Thymus (tissue), 11 donors: ENCODE measurements around the gene UBN2. TPM values are rescaled to one million over a fixed set of nuclear protein-coding genes. Genes with fewer than 3 reads are reported as not detected.

ENCODE experiments used
- DNase-seq, 9 donors: peaks; one replicate each; pipeline ENCODE4 v3.0.0-alpha.2; 2013; ENCODE audit warnings: low spot score in 9 of 9, low read depth in 6 of 9, missing footprints in 1 of 9
- H3K27ac ChIP-seq, 2 donors: one replicate each; pipeline ENCODE4 v1.5.1; 2013; ENCODE audit warnings: control low read depth in 1 of 2, low read depth in 1 of 2, low read length in 1 of 2, mild to moderate bottlenecking in 1 of 2, moderate library complexity in 1 of 2
- H3K27me3 ChIP-seq, 2 donors: one replicate each; pipeline ENCODE4 v1.5.1; 2013; ENCODE audit warnings: low read length in 1 of 2; ENCODE audit not compliant: control insufficient read depth in 2 of 2, insufficient read depth in 1 of 2
- H3K36me3 ChIP-seq, 2 donors: one replicate each; pipeline ENCODE4 v1.5.1; 2013; ENCODE audit warnings: low read length in 1 of 2, mild to moderate bottlenecking in 1 of 2, moderate library complexity in 1 of 2; ENCODE audit not compliant: control insufficient read depth in 2 of 2, insufficient read depth in 2 of 2
- H3K4me1 ChIP-seq, 2 donors: one replicate each; pipeline ENCODE4 v1.5.1; 2013; ENCODE audit warnings: low read length in 2 of 2; ENCODE audit not compliant: control insufficient read depth in 2 of 2, insufficient read depth in 2 of 2
- H3K4me3 ChIP-seq, 2 donors: one replicate each; pipeline ENCODE4 v1.5.1; 2013; ENCODE audit warnings: low read length in 2 of 2, control low read depth in 1 of 2, mild to moderate bottlenecking in 1 of 2
- H3K9me3 ChIP-seq, 2 donors: one replicate each; pipeline ENCODE4 v1.5.1; 2013; ENCODE audit warnings: low read length in 1 of 2, mild to moderate bottlenecking in 1 of 2; ENCODE audit not compliant: control insufficient read depth in 2 of 2, insufficient read depth in 1 of 2
- WGBS: extraction: QIAGEN DNeasy Blood & Tissue Kit; methylation state at CpG from one replicate; pipeline ENCODE4 v1.1.7; 2013; 5-methylcytosine and 5-hydroxymethylcytosine counted together
- polyA plus RNA-seq: library from polyadenylated mRNA; stranded (reverse); fragments of 200-250 nt; gene quantifications from one replicate; pipeline ENCODE4 v1.2.3, GENCODE V29; 2013
- total RNA-seq: library from RNA; stranded (reverse); fragments of 120-200 nt; gene quantifications from one replicate; pipeline ENCODE4 v1.2.4, GENCODE V29; 2013
- donor health status: healthy.

Gene UBN2
- total and polyA plus RNA-seq, 2 donors = 3.8 to 4.3 TPM

- no peaks in the 10 kb centered on the region for H3K4me1 ChIP-seq
- 97% methylated on average over 1 of the region's 1 CpG for WGBS
- H3K36me3 ChIP-seq = peaks cover 10 to 41% of the 10 kb centered on the region in 2 donors
- no peaks in the 10 kb centered on the region for H3K9me3 ChIP-seq
- no peak overlapping the region for H3K27ac ChIP-seq
- no peak for DNase-seq
- no peak overlapping the region for H3K4me3 ChIP-seq
- H3K27me3 ChIP-seq = no peaks in the 10 kb centered on the region
Observed at GRCh38 chr7:139245401-139245800, 14.4 kb downstream of the UBN2 start.

- WGBS = 98% methylated on average over 5 of the region's 5 CpGs
- no peak for DNase-seq
- H3K27ac ChIP-seq = no peak overlapping the region
Observed at GRCh38 chr7:139246494-139246893, 15.5 kb downstream of the UBN2 start.

GRCh38 chr7:139246905-139247304, 15.9 kb downstream of the UBN2 start:
- H3K36me3 ChIP-seq = peaks cover 10 to 40% of the 10 kb centered on the region in 2 donors

More at GRCh38 chr7:139246494-139246893, 15.5 kb downstream of the UBN2 start:
- no peak overlapping the region for H3K4me3 ChIP-seq
- no peaks in the 10 kb centered on the region for H3K9me3 ChIP-seq
- peaks cover 10 to 36% of the 10 kb centered on the region in 2 donors for H3K36me3 ChIP-seq
- H3K27me3 ChIP-seq = no peaks in the 10 kb centered on the region
- no peaks in the 10 kb centered on the region for H3K4me1 ChIP-seq

GRCh38 chr7:139249179-139249810, 18.3 kb downstream of the UBN2 start:
- H3K27ac ChIP-seq = no peak overlapping the region
- peaks cover 3 to 36% of the 10 kb centered on the region in 2 donors for H3K36me3 ChIP-seq
- H3K4me3 ChIP-seq = no peak overlapping the region
- 99% methylated on average over 4 of the region's 4 CpGs for WGBS
- H3K27me3 ChIP-seq = no peaks in the 10 kb centered on the region
- no peak for DNase-seq
- no peaks in the 10 kb centered on the region for H3K9me3 ChIP-seq
- no peaks in the 10 kb centered on the region for H3K4me1 ChIP-seq

More at GRCh38 chr7:139246905-139247304, 15.9 kb downstream of the UBN2 start:
- H3K4me1 ChIP-seq = no peaks in the 10 kb centered on the region
- H3K27me3 ChIP-seq = no peaks in the 10 kb centered on the region
- H3K9me3 ChIP-seq = no peaks in the 10 kb centered on the region
- no peak for DNase-seq
- 97% methylated on average over 5 of the region's 5 CpGs for WGBS
- no peak overlapping the region for H3K27ac ChIP-seq
- H3K4me3 ChIP-seq = no peak overlapping the region

GRCh38 chr7:139252451-139252850, 21.4 kb downstream of the UBN2 start:
- H3K36me3 ChIP-seq = peaks cover 0 to 32% of the 10 kb centered on the region in 2 donors

DNA sequence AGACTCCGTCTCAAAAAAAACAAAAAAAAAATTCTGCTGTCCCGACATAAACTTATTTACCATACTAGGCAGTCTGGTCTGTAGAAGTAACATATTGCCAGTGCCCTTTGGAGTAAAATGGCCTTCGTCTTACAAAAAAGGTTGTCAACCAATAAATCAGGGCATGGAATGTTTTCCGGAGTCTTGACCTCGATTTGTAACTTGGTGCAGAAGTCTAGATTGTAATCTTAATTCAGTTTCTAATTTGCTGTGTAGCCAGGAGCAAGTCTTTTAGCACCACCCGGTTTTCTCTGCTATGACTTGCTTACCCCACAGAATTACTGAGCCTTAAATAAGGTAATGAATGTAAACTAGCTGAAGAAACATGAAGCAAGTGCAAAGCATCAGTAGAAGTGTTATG, 23.2 kb downstream of the UBN2 start:
- no peaks in the 10 kb centered on the region for H3K9me3 ChIP-seq
- H3K4me3 ChIP-seq = no peak overlapping the region
- DNase-seq = no peak
- 96% methylated on average over 6 of the region's 6 CpGs for WGBS
- H3K27ac ChIP-seq = no peak overlapping the region
- H3K4me1 ChIP-seq = no peaks in the 10 kb centered on the region
- H3K27me3 ChIP-seq = no peaks in the 10 kb centered on the region
- peaks cover 0 to 36% of the 10 kb centered on the region in 2 donors for H3K36me3 ChIP-seq

More at GRCh38 chr7:139252451-139252850, 21.4 kb downstream of the UBN2 start:
- no peaks in the 10 kb centered on the region for H3K27me3 ChIP-seq
- no peaks in the 10 kb centered on the region for H3K4me1 ChIP-seq
- no peak overlapping the region for H3K27ac ChIP-seq
- DNase-seq = no peak
- H3K4me3 ChIP-seq = no peak overlapping the region
- WGBS = 96% methylated on average over 3 of the region's 3 CpGs
- no peaks in the 10 kb centered on the region for H3K9me3 ChIP-seq

DNA sequence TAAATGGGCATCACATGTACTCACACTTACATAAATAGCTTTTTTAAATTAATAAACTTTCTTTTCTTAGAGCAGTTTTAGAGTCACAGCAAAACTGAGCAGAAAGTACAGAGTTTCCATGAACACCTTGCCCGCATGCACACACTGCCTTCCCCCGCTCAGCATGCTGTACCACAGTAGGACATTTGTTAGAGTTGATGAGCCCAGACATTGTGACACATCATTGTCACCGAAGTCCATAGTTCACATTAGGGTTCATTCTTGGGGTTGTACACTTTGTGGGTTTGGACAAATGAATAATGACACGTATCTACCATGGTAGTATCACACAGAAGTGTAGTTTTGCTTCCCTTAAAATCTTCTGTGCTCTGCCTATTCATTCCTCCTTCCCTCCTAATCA, 23.7 kb downstream of the UBN2 start:
- Histone ChIP-seq H3K9me3 (no peaks in the 10 kb centered on the region), H3K4me3 (no peak overlapping the region), H3K36me3 (peaks cover 0 to 34% of the 10 kb centered on the region in 2 donors), H3K4me1 (no peaks in the 10 kb centered on the region), H3K27ac (no peak overlapping the region), H3K27me3 (no peaks in the 10 kb centered on the region)
- no peak for DNase-seq
- 99% methylated on average over 4 of the region's 4 CpGs for WGBS

DNA sequence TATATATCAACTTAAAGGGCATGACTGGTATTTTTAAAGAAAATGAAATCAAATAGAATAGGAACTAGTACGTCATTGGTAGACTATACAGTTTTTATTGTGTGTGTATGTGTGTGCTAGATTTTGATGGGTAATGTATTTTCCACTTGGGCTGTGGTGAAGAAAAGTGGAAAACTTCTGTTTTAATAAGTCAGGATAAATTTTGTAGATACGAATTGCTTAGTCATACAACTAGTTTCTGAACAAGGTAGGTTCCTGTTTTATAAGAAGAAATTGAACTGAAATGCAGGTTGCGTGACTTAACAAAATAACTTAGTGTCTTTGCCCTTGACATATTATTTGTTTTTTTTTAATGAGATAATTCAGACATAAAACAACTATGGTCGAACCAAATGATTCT, 24.3 kb downstream of the UBN2 start:
- no peak for DNase-seq
- Histone ChIP-seq H3K36me3 (peaks cover 5 to 33% of the 10 kb centered on the region in 2 donors), H3K27ac (no peak overlapping the region), H3K9me3 (no peaks in the 10 kb centered on the region), H3K4me1 (no peaks in the 10 kb centered on the region), H3K27me3 (no peaks in the 10 kb centered on the region), H3K4me3 (no peak overlapping the region)
- WGBS = 94% methylated on average over 4 of the region's 4 CpGs

- H3K4me1 ChIP-seq = no peaks in the 10 kb centered on the region
- WGBS = 96% methylated on average over 6 of the region's 6 CpGs
- H3K36me3 ChIP-seq = peaks cover 13 to 39% of the 10 kb centered on the region in 2 donors
- no peak overlapping the region for H3K27ac ChIP-seq
- DNase-seq = no peak
- H3K9me3 ChIP-seq = no peaks in the 10 kb centered on the region
- H3K27me3 ChIP-seq = no peaks in the 10 kb centered on the region
- H3K4me3 ChIP-seq = no peak overlapping the region
Observed at GRCh38 chr7:139259142-139259541, 28.1 kb downstream of the UBN2 start.
